Panc1 (cell line): ENCODE data around the gene GBF1. TPM values are rescaled to one million over a fixed set of nuclear protein-coding genes. Genes with fewer than 3 reads are reported as not detected.

Experiments
- ATAC-seq: fragments of 200-7000 bp; cut with Tn5 transposase; 2 replicates; pipeline ENCODE4 v1.9.1; 2020; ENCODE audit warnings: mild to moderate bottlenecking, moderate library complexity
- BruUV-seq: library from RNA; stranded (reverse); fragments of 400-500 nt; replicated peaks from 2 replicates; lab custom pipeline; 2021; lab: Mats Ljungman, UMichigan
- CTCF ChIA-PET: fragments of 300-600 bp; sonication (Branson Sonifier 250); formaldehyde crosslinking; loops from one replicate; lab custom pipeline; 2022; ENCODE audit warnings: antibody characterized with exemption; lab: Charles Lee
- POLR2A ChIA-PET: fragments of 300-600 bp; sonication (Branson Sonifier 250); formaldehyde crosslinking; loops from one replicate; lab custom pipeline; 2022; ENCODE audit warnings: antibody characterized with exemption; lab: Charles Lee
- DNase-seq: peaks from one replicate; pipeline ENCODE4 v3.0.0-alpha.2; 2010; ENCODE audit warnings: low read depth, low spot score
- H3K27ac ChIP-seq: 2 replicates; pipeline ENCODE4 v1.5.1; 2011; ENCODE audit warnings: mild to moderate bottlenecking, low read length, inconsistent platforms
- H3K27me3 ChIP-seq: fragments of 200-500 bp; sonication (Bioruptor generic); 2 replicates; pipeline ENCODE4 v1.6.0; 2014; ENCODE audit warnings: low read length, inconsistent platforms; ENCODE audit not compliant: control insufficient read depth, insufficient read depth
- H3K36me3 ChIP-seq: fragments of 200-500 bp; sonication (Bioruptor generic); 2 replicates; pipeline ENCODE4 v1.5.1; 2014; ENCODE audit warnings: inconsistent platforms, mild to moderate bottlenecking, low read length, moderate library complexity; ENCODE audit not compliant: control insufficient read depth, insufficient read depth
- H3K4me1 ChIP-seq: 2 replicates; pipeline ENCODE4 v1.5.1; 2011; ENCODE audit warnings: inconsistent platforms, mild to moderate bottlenecking, low read length, moderate library complexity; ENCODE audit not compliant: control insufficient read depth, insufficient read depth
- H3K4me3 ChIP-seq, 2 experiments: 2 replicates each; pipeline ENCODE4 v1.5.1; 2011 to 2012; ENCODE audit warnings: low read depth in 2 of 2, low read length in 2 of 2, mild to moderate bottlenecking in 2 of 2, inconsistent platforms in 1 of 2, moderate library complexity in 1 of 2
- H3K9me3 ChIP-seq: fragments of 200-500 bp; sonication (Bioruptor generic); 2 replicates; pipeline ENCODE4 v1.5.1; 2014; ENCODE audit warnings: low read depth, mild to moderate bottlenecking, inconsistent platforms, low read length, moderate library complexity; ENCODE audit not compliant: control insufficient read depth, insufficient read depth
- POLR2AphosphoS5 ChIP-seq: IDR thresholded peaks from 2 replicates; pipeline ENCODE4 v1.6.1; 2012; ENCODE audit warnings: mild to moderate bottlenecking, low read depth, low read length, moderate library complexity
- SIN3A ChIP-seq: IDR thresholded peaks from 2 replicates; pipeline ENCODE4 v1.6.1; 2012; ENCODE audit warnings: low read depth, mild to moderate bottlenecking, low read length, moderate library complexity, borderline replicate concordance; ENCODE audit not compliant: insufficient read depth
- TCF7L2 ChIP-seq: IDR thresholded peaks from 2 replicates; pipeline ENCODE4 v1.6.1; 2011; ENCODE audit warnings: mild to moderate bottlenecking, low read depth, low read length, inconsistent platforms
- in situ Hi-C: cut with HindIII; loops from 2 replicates; pipeline ENCODE4 v1.10.0; 2016; ENCODE audit warnings: low sequenced_read_pairs, low pct_unique_long_range_greater_than_20kb
- intact Hi-C: fragments of 100-400 bp; cut with micrococcal nuclease; formaldehyde crosslinking; loops from one replicate; pipeline ENCODE4 v1.10.0; 2022; ENCODE audit not compliant: unreplicated experiment
- total RNA-seq: library from RNA; stranded (reverse); gene quantifications from one replicate; pipeline ENCODE4 v1.2.1, GENCODE V29; 2021; ENCODE audit not compliant: unreplicated experiment
- TF ChIP-seq, protein P1 (sequence below), 2 experiments: IDR thresholded peaks; 2 replicates each; pipeline ENCODE4 v1.6.1; 2011 to 2012; ENCODE audit warnings: low read depth in 2 of 2, control low read depth in 1 of 2, low read length in 1 of 2, mild to moderate bottlenecking in 1 of 2, moderate library complexity in 1 of 2; ENCODE audit not compliant: insufficient read depth in 1 of 2
- TF ChIP-seq, protein P2 (sequence below): fragments of 450-650 bp; IDR thresholded peaks from 2 replicates; pipeline ENCODE4 v1.5.1; 2017; ENCODE audit warnings: mild to moderate bottlenecking

GBF1 gene
- total RNA-seq, 1 experiment from 2014 or later, result 65.0 TPM

DNA sequence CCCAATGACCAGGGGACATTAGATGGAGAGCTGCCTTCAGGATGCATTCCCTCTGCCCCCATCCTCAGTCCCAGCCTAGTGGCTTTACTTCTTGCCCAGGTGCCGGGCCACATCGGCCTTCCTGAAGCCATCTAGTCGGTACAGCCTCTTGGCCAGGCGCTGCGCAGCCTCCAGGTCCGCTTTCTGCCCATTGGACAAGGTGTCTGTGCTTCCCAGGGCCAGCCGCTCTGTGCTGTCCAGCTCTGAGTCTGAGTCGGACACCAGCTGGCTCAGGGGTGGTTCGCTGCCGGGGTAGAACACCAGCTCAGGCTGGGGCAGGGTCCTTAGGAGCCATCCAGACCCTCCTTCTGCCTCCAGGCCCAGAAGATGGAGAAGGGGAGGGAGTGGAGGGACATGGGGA, 167.0 kb downstream of the GBF1 start:
- Histone ChIP-seq H3K4me1 (peaks cover 8% of the 10 kb centered on the region), H3K36me3 (no peaks in the 10 kb centered on the region; the same call in 1 of the 2 replicates), H3K9me3 (no peaks in the 10 kb centered on the region), H3K27me3 (0 out of 2 replicates have a peak, but pooled peaks cover 2% of the 10 kb centered on the region), H3K4me3 (no peak overlapping the region), H3K27ac (no peak overlapping the region)
- ATAC-seq (no peak), DNase-seq (no peak)
- POLR2A ChIA-PET, result no interaction called here
- CTCF ChIA-PET, result no interaction called here
- TF ChIP-seq, protein P1, sequence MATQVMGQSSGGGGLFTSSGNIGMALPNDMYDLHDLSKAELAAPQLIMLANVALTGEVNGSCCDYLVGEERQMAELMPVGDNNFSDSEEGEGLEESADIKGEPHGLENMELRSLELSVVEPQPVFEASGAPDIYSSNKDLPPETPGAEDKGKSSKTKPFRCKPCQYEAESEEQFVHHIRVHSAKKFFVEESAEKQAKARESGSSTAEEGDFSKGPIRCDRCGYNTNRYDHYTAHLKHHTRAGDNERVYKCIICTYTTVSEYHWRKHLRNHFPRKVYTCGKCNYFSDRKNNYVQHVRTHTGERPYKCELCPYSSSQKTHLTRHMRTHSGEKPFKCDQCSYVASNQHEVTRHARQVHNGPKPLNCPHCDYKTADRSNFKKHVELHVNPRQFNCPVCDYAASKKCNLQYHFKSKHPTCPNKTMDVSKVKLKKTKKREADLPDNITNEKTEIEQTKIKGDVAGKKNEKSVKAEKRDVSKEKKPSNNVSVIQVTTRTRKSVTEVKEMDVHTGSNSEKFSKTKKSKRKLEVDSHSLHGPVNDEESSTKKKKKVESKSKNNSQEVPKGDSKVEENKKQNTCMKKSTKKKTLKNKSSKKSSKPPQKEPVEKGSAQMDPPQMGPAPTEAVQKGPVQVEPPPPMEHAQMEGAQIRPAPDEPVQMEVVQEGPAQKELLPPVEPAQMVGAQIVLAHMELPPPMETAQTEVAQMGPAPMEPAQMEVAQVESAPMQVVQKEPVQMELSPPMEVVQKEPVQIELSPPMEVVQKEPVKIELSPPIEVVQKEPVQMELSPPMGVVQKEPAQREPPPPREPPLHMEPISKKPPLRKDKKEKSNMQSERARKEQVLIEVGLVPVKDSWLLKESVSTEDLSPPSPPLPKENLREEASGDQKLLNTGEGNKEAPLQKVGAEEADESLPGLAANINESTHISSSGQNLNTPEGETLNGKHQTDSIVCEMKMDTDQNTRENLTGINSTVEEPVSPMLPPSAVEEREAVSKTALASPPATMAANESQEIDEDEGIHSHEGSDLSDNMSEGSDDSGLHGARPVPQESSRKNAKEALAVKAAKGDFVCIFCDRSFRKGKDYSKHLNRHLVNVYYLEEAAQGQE (IDR thresholded peaks at IDR 0.05; ENCODE audit: insufficient read depth in 1 of 2, low read depth in 2 of 2, low read length in 1 of 2), result no peak
- no peak for TF ChIP-seq POLR2AphosphoS5
- no TSS peak for BruUV-seq
- in situ Hi-C loops, result no loop called here
- intact Hi-C loops, result no loop called here

DNA sequence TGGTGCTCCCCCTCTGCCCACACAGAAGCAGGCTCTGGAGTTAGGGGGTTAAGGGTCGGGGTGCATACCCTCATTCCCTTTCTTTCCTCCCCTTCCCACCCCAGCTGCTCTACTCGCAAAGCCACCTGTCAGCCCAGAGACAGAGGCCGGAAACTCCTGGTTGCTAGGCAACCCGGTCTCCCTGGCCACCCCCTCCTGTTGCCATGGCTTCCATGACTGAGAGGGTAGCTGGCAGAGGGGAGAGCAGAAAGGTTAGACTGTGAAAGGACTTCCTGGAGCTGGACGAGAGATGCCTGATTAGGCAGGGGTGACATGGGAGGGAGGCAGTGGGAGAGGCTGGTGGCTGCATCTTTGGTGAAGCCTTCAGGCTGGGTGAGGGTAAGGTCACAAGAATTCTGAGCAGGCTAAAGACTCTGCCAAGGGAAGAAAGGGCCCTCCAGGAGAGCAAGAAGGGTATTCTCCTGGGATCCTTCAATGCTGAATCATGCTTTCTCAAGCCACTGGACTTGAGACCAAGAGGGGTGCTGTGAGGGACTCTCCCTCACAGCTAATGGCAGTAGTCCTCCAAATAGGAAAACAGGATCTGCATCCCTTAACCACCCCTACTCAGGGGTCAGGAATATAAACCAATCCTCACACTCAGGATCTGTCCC, 167.8 kb downstream of the GBF1 start:
- H3K9me3 ChIP-seq, result no peaks in the 10 kb centered on the region
- H3K4me1 ChIP-seq, result peaks cover 8% of the 10 kb centered on the region
- DNase-seq (no peak), ATAC-seq (no peak)
- no TSS peak for BruUV-seq
- TF ChIP-seq TCF7L2 (no peak), SIN3A (no peak), POLR2AphosphoS5 (no peak)
- TF ChIP-seq, protein P2, sequence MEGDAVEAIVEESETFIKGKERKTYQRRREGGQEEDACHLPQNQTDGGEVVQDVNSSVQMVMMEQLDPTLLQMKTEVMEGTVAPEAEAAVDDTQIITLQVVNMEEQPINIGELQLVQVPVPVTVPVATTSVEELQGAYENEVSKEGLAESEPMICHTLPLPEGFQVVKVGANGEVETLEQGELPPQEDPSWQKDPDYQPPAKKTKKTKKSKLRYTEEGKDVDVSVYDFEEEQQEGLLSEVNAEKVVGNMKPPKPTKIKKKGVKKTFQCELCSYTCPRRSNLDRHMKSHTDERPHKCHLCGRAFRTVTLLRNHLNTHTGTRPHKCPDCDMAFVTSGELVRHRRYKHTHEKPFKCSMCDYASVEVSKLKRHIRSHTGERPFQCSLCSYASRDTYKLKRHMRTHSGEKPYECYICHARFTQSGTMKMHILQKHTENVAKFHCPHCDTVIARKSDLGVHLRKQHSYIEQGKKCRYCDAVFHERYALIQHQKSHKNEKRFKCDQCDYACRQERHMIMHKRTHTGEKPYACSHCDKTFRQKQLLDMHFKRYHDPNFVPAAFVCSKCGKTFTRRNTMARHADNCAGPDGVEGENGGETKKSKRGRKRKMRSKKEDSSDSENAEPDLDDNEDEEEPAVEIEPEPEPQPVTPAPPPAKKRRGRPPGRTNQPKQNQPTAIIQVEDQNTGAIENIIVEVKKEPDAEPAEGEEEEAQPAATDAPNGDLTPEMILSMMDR, result no peak
- H3K27me3 ChIP-seq, result 0 out of 2 replicates have a peak, but pooled peaks cover 2% of the 10 kb centered on the region
- in situ Hi-C loops, result no loop called here
- H3K27ac ChIP-seq, result no peak overlapping the region
- intact Hi-C loops, result no loop called here
- POLR2A ChIA-PET, result no interaction called here
- CTCF ChIA-PET, result no interaction called here
- no peaks in the 10 kb centered on the region; the same call in 1 of the 2 replicates for H3K36me3 ChIP-seq
- H3K4me3 ChIP-seq, result no peak overlapping the region
